Coronary artery (tissue), 2 donors: Measurements from ENCODE around the gene DOHH.

Experiments
- DNase-seq: peaks from one replicate; pipeline ENCODE4 v3.0.0-alpha.2; 2017; ENCODE audit warnings: low spot score
- H3K27ac ChIP-seq, 2 donors: fragments of 200-600 bp; sonication (generic); one replicate each; pipeline ENCODE4 v1.5.1; 2016 to 2019
- H3K4me3 ChIP-seq: fragments of 200-600 bp; sonication (generic); 2 replicates; pipeline ENCODE4 v1.5.1; 2016; ENCODE audit warnings: mild to moderate bottlenecking, moderate library complexity
- CTCF ChIP-seq: fragments of 200-600 bp; sonication (generic); IDR thresholded peaks from one replicate; pipeline ENCODE4 v1.5.1; 2019; ENCODE audit warnings: antibody characterized with exemption

DOHH gene

GRCh38 chr19:3528539-3529211, 28.2 kb upstream of the DOHH start:
- Histone ChIP-seq H3K4me3 (no peak overlapping the region), H3K27ac (no peak overlapping the region)
- no peak for DNase-seq
- no peak for TF ChIP-seq CTCF

GRCh38 chr19:3528080-3528479, 27.6 kb upstream of the DOHH start:
- Histone ChIP-seq H3K4me3 (no peak overlapping the region), H3K27ac (no peak overlapping the region)
- no peak for TF ChIP-seq CTCF
- DNase-seq, result no peak

- H3K27ac ChIP-seq, result no peak overlapping the region
- TF ChIP-seq CTCF, result no peak
- DNase-seq, result no peak
These were observed 26.9 kb upstream of the DOHH start for GRCh38 chr19:3527238-3527910.

GRCh38 chr19:3526507-3527237, 26.2 kb upstream of the DOHH start:
- no peak for TF ChIP-seq CTCF
- Histone ChIP-seq H3K4me3 (no peak overlapping the region), H3K27ac (no peak overlapping the region)
- no peak for DNase-seq

More at GRCh38 chr19:3527238-3527910, 26.9 kb upstream of the DOHH start:
- no peak overlapping the region for H3K4me3 ChIP-seq

- Histone ChIP-seq H3K27ac (no peak overlapping the region), H3K4me3 (no peak overlapping the region)
- no peak for DNase-seq
- no peak for TF ChIP-seq CTCF
These were observed 24.5 kb upstream of the DOHH start for GRCh38 chr19:3524904-3525451.

GRCh38 chr19:3524078-3524842, 23.8 kb upstream of the DOHH start:
- H3K27ac ChIP-seq, result no peak overlapping the region
- no peak for TF ChIP-seq CTCF
- no peak overlapping the region for H3K4me3 ChIP-seq
- no peak for DNase-seq
